Gastrocnemius medialis (tissue), 4 donors: ENCODE results near the gene DRD1. TPM values are rescaled to one million over a fixed set of nuclear protein-coding genes. Genes with fewer than 3 reads are reported as not detected.

Experiments
- ATAC-seq, 2 donors: fragments of 150-250 bp; one replicate each; pipeline ENCODE4 v1.9.1; 2016
- DNase-seq, 2 donors: peaks; one replicate each; pipeline ENCODE4 v3.0.0-alpha.2; 2019
- H3K27ac ChIP-seq, 4 donors: fragments of 200-600 bp; sonication (generic); 1 replicate in 1 of 4; 2 replicates in 3 of 4; pipeline ENCODE4 v1.5.1; 2016 to 2018; ENCODE audit warnings: mild to moderate bottlenecking in 2 of 4, moderate library complexity in 1 of 4
- H3K27me3 ChIP-seq, 3 donors: fragments of 200-600 bp; sonication (generic) in 2 of 3; 1 replicate in 1 of 3; 2 replicates in 2 of 3; pipeline versions ENCODE4 v1.5.1 to v1.6.0; 2016 to 2019; ENCODE audit warnings: mild to moderate bottlenecking in 1 of 3, moderate library complexity in 1 of 3
- H3K36me3 ChIP-seq, 2 donors: fragments of 200-600 bp; sonication (generic) in 1 of 2; one replicate each; pipeline ENCODE4 v1.5.1; 2017 to 2018
- H3K4me1 ChIP-seq, 2 donors: fragments of 200-600 bp; sonication (generic) in 1 of 2; one replicate each; pipeline ENCODE4 v1.5.1; 2016 to 2017; ENCODE audit warnings: mild to moderate bottlenecking in 2 of 2
- H3K4me3 ChIP-seq, 4 donors: fragments of 200-600 bp; sonication (generic) in 3 of 4; 1 replicate in 1 of 4; 2 replicates in 3 of 4; pipeline ENCODE4 v1.5.1; 2016 to 2019; ENCODE audit warnings: mild to moderate bottlenecking in 2 of 4
- H3K9me3 ChIP-seq, 3 donors: fragments of 200-600 bp; sonication (generic) in 2 of 3; 1 replicate in 1 of 3; 2 replicates in 2 of 3; pipeline ENCODE4 v1.5.1; 2016 to 2019
- CTCF ChIP-seq, 5 experiments: fragments of 450-650 bp in 3 of 5; fragments of 200-600 bp in 2 of 5; sonication (generic) in 2 of 5; IDR thresholded peaks in 4 of 5; conservative IDR thresholded peaks in 1 of 5; 1 replicate in 4 of 5; 2 replicates in 1 of 5; pipeline ENCODE4 v1.5.1; 2016 to 2019; ENCODE audit warnings: antibody characterized with exemption in 5 of 5, mild to moderate bottlenecking in 3 of 5, moderate library complexity in 3 of 5
- POLR2A ChIP-seq, 2 donors: fragments of 450-650 bp; IDR thresholded peaks; one replicate each; pipeline ENCODE4 v1.6.1; 2017; ENCODE audit warnings: antibody characterized with exemption in 2 of 2, mild to moderate bottlenecking in 2 of 2, moderate library complexity in 2 of 2
- in situ Hi-C, 4 donors: fragments of 200-750 bp; cut with MboI; loops; one replicate each; pipeline versions ENCODE4 v1.15.0 to v1.8.0; 2017; ENCODE audit warnings: low sequenced_read_pairs in 4 of 4
- intact Hi-C: fragments of 100-400 bp; cut with DNase I; formaldehyde crosslinking; loops from one replicate; pipeline ENCODE4 v1.15.1; 2023; ENCODE audit warnings: low total_unique reads
- total RNA-seq, 4 donors: library from RNA; depleted of rRNA; stranded (reverse); fragments of >200 nt; gene quantifications; one replicate each; pipeline versions ENCODE4 v1.1.0 to v1.2.3, GENCODE V29; 2016

The DRD1 gene
- total RNA-seq, 4 donors from 2014 or later: not detected

- no peak for DNase-seq
- in situ Hi-C loops (no loop called here), intact Hi-C loops (no loop called here)
- Histone ChIP-seq H3K36me3 (no peaks in the 10 kb centered on the region), H3K27ac (no peak overlapping the region), H3K4me3 (no peak overlapping the region), H3K27me3 (peaks cover 0 to 2% (median 0%) of the 10 kb centered on the region in 3 donors), H3K9me3 (no peaks in the 10 kb centered on the region), H3K4me1 (no peaks in the 10 kb centered on the region)
- peak in 1 of 2 donors; percentile 61 for ATAC-seq
- no peak for TF ChIP-seq POLR2A (IDR thresholded peaks at IDR 0.05)
- peak in 3 of 5 experiments; percentile 39 to 59 (median 51) for TF ChIP-seq CTCF (IDR thresholded peaks at IDR 0.05 in 4 of 5, conservative IDR thresholded peaks at IDR 0.05 in 1 of 5)
These were observed 20.3 kb upstream of the DRD1 start for GRCh38 chr5:175464074-175464941.

GRCh38 chr5:175463641-175464040 is 19.7 kb upstream of the DRD1 start:
- Histone ChIP-seq H3K4me3 (no peak overlapping the region), H3K27me3 (peaks cover 0 to 2% (median 0%) of the 10 kb centered on the region in 3 donors), H3K4me1 (no peaks in the 10 kb centered on the region), H3K36me3 (no peaks in the 10 kb centered on the region), H3K9me3 (no peaks in the 10 kb centered on the region), H3K27ac (no peak overlapping the region)
- no peak for TF ChIP-seq CTCF (IDR thresholded peaks at IDR 0.05 in 4 of 5, conservative IDR thresholded peaks at IDR 0.05 in 1 of 5)
- TF ChIP-seq POLR2A (IDR thresholded peaks at IDR 0.05): no peak
- intact Hi-C loops: no loop called here
- ATAC-seq (no peak), DNase-seq (no peak)
- in situ Hi-C loops: no loop called here

GRCh38 chr5:175461370-175461769 is 17.4 kb upstream of the DRD1 start:
- ATAC-seq (no peak), DNase-seq (no peak)
- TF ChIP-seq POLR2A (IDR thresholded peaks at IDR 0.05) (no peak), CTCF (IDR thresholded peaks at IDR 0.05 in 4 of 5, conservative IDR thresholded peaks at IDR 0.05 in 1 of 5) (no peak)
- Histone ChIP-seq H3K27ac (no peak overlapping the region), H3K27me3 (peaks cover 0 to 6% (median 3%) of the 10 kb centered on the region in 3 donors), H3K4me3 (no peak overlapping the region), H3K9me3 (no peaks in the 10 kb centered on the region), H3K36me3 (no peaks in the 10 kb centered on the region), H3K4me1 (no peaks in the 10 kb centered on the region)
- intact Hi-C loops: no loop called here
- in situ Hi-C loops: no loop called here

GRCh38 chr5:175460552-175460951 is 16.6 kb upstream of the DRD1 start:
- DNase-seq: no peak
- H3K36me3 ChIP-seq: no peaks in the 10 kb centered on the region
- no peak for TF ChIP-seq POLR2A (IDR thresholded peaks at IDR 0.05)
- TF ChIP-seq CTCF (IDR thresholded peaks at IDR 0.05 in 4 of 5, conservative IDR thresholded peaks at IDR 0.05 in 1 of 5): no peak
- ATAC-seq: no peak
- H3K27ac ChIP-seq: no peak overlapping the region
- peaks cover 0 to 6% (median 3%) of the 10 kb centered on the region in 3 donors for H3K27me3 ChIP-seq
- H3K4me1 ChIP-seq: no peaks in the 10 kb centered on the region
- H3K9me3 ChIP-seq: no peaks in the 10 kb centered on the region
- no peak overlapping the region for H3K4me3 ChIP-seq
- intact Hi-C loops (no loop called here), in situ Hi-C loops (no loop called here)
